ENCODE measurements around the gene ARID5B. TPM values are rescaled to one million over a fixed set of nuclear protein-coding genes. Genes with fewer than 3 reads are reported as not detected.

The ARID5B gene
- polyA plus RNA-seq, 1 experiment: 137 TPM

GRCh38 chr10:61907011-61907410 lies 5.5 kb downstream of the ARID5B start:
- TF ChIP-seq CTCF (IDR thresholded peaks at IDR 0.05; ENCODE audit: low read depth, low read length): no peak
- H3K27ac ChIP-seq (ENCODE audit: low read depth, low read length): no peak overlapping the region
- H3K9me3 ChIP-seq (ENCODE audit: control insufficient read depth, insufficient read depth, low read length): peaks cover 2% of the 10 kb centered on the region; the same call in 1 of the 2 replicates
- no peak overlapping the region for H3K4me3 ChIP-seq (ENCODE audit: low read depth, low read length)
- DNase-seq (ENCODE audit: low read depth, low spot score): no peak
- ChIA-PET POLR2A (interaction anchor here (0.5 kb wide), 1 partner anchor 319 kb away, joined by 6 read pairs; no protein-coding TSS in a partner anchor), CTCF (interaction anchor here (2.2 kb wide), 1 partner anchor 10 kb away, joined by 7 read pairs; no protein-coding TSS in a partner anchor)
- no peaks in the 10 kb centered on the region for H3K27me3 ChIP-seq (ENCODE audit: control insufficient read depth, insufficient read depth, low read length)

- ChIA-PET POLR2A (no interaction called here), CTCF (no interaction called here)
- H3K27me3 ChIP-seq (ENCODE audit: control insufficient read depth, insufficient read depth, low read length): no peaks in the 10 kb centered on the region
- H3K9me3 ChIP-seq (ENCODE audit: control insufficient read depth, insufficient read depth, low read length): peaks cover 2% of the 10 kb centered on the region; the same call in 1 of the 2 replicates
- no peak overlapping the region for H3K27ac ChIP-seq (ENCODE audit: low read depth, low read length)
- no peak for DNase-seq (ENCODE audit: low read depth, low spot score)
- no peak for TF ChIP-seq CTCF (IDR thresholded peaks at IDR 0.05; ENCODE audit: low read depth, low read length)
- H3K4me3 ChIP-seq (ENCODE audit: low read depth, low read length): no peak overlapping the region
Measured at GRCh38 chr10:61907587-61907986, 6.1 kb downstream of the ARID5B start.

- H3K9me3 ChIP-seq (ENCODE audit: control insufficient read depth, insufficient read depth, low read length): no peaks in the 10 kb centered on the region
- H3K27me3 ChIP-seq (ENCODE audit: control insufficient read depth, insufficient read depth, low read length): no peaks in the 10 kb centered on the region
- DNase-seq (ENCODE audit: low read depth, low spot score): no peak
- ChIA-PET POLR2A (no interaction called here), CTCF (interaction anchor here (0.6 kb wide), 1 partner anchor 128 kb away, joined by 4 read pairs; no protein-coding TSS in a partner anchor)
- no peak for TF ChIP-seq CTCF (IDR thresholded peaks at IDR 0.05; ENCODE audit: low read depth, low read length)
- H3K27ac ChIP-seq (ENCODE audit: low read depth, low read length): no peak overlapping the region
- H3K4me3 ChIP-seq (ENCODE audit: low read depth, low read length): no peak overlapping the region
Measured at GRCh38 chr10:61910226-61910805, 8.8 kb downstream of the ARID5B start.

GRCh38 chr10:61910894-61911293 lies 9.4 kb downstream of the ARID5B start:
- Histone ChIP-seq H3K27ac (ENCODE audit: low read depth, low read length) (no peak overlapping the region), H3K4me3 (ENCODE audit: low read depth, low read length) (no peak overlapping the region), H3K27me3 (ENCODE audit: control insufficient read depth, insufficient read depth, low read length) (no peaks in the 10 kb centered on the region), H3K9me3 (ENCODE audit: control insufficient read depth, insufficient read depth, low read length) (no peaks in the 10 kb centered on the region)
- ChIA-PET POLR2A (no interaction called here), CTCF (no interaction called here)
- no peak for DNase-seq (ENCODE audit: low read depth, low spot score)
- no peak for TF ChIP-seq CTCF (IDR thresholded peaks at IDR 0.05; ENCODE audit: low read depth, low read length)

GRCh38 chr10:61911425-61911824 lies 9.9 kb downstream of the ARID5B start:
- ChIA-PET CTCF (no interaction called here), POLR2A (no interaction called here)
- H3K27me3 ChIP-seq (ENCODE audit: control insufficient read depth, insufficient read depth, low read length): no peaks in the 10 kb centered on the region
- H3K27ac ChIP-seq (ENCODE audit: low read depth, low read length): no peak overlapping the region
- no peak overlapping the region for H3K4me3 ChIP-seq (ENCODE audit: low read depth, low read length)
- no peak for TF ChIP-seq CTCF (IDR thresholded peaks at IDR 0.05; ENCODE audit: low read depth, low read length)
- no peak for DNase-seq (ENCODE audit: low read depth, low spot score)
- H3K9me3 ChIP-seq (ENCODE audit: control insufficient read depth, insufficient read depth, low read length): no peaks in the 10 kb centered on the region

Measured in AG04450 (cell line).